Large intestine (tissue), 3 donors: ENCODE results near the gene PITPNM1. TPM values are rescaled to one million over a fixed set of nuclear protein-coding genes. Genes with fewer than 3 reads are reported as not detected.
"Not testable (repeated sequence)": the region's sequence is repeated elsewhere in the genome, so short reads cannot be mapped to it uniquely, and the experiment has no call there.

Experiments used
- DNase-seq, 2 donors: peaks; one replicate each; pipeline versions ENCODE4 v3.0.0 to v3.0.0-alpha.2; 2013
- H3K27ac ChIP-seq: one replicate; pipeline ENCODE4 v1.5.1; 2013; ENCODE audit warnings: low read length
- H3K27me3 ChIP-seq: 2 replicates; pipeline ENCODE4 v1.6.1; 2013; ENCODE audit warnings: low read length; ENCODE audit not compliant: control insufficient read depth, insufficient read depth
- H3K36me3 ChIP-seq: 2 replicates; pipeline ENCODE4 v1.6.1; 2013; ENCODE audit warnings: low read length; ENCODE audit not compliant: control insufficient read depth, insufficient read depth
- H3K4me1 ChIP-seq: one replicate; pipeline ENCODE4 v1.6.1; 2013; ENCODE audit warnings: low read length; ENCODE audit not compliant: control insufficient read depth, insufficient read depth
- H3K4me3 ChIP-seq: one replicate; pipeline ENCODE4 v1.5.1; 2013; ENCODE audit warnings: low read length
- H3K9me3 ChIP-seq: one replicate; pipeline ENCODE4 v1.6.1; 2013; ENCODE audit warnings: mild to moderate bottlenecking, low read depth, low read length, moderate library complexity; ENCODE audit not compliant: control insufficient read depth
- WGBS: methylation state at CpG from one replicate; pipeline ENCODE4 v1.1.5; 2013; ENCODE audit warnings: low lambda C conversion rate; ENCODE audit not compliant: insufficient coverage; 5-methylcytosine and 5-hydroxymethylcytosine counted together
- polyA plus RNA-seq: library from polyadenylated mRNA; unstranded; fragments of 120-200 nt; gene quantifications from one replicate; pipeline ENCODE4 v1.2.1, GENCODE V29; 2013

The PITPNM1 gene
- polyA plus RNA-seq, 1 donor = 54.1 TPM

GRCh38 chr11:67514116-67514515 lies 9.0 kb upstream of the PITPNM1 start:
- Histone ChIP-seq H3K4me1 (peaks cover 21% of the 10 kb centered on the region), H3K9me3 (no peaks in the 10 kb centered on the region), H3K4me3 (no peak overlapping the region), H3K27me3 (no peaks in the 10 kb centered on the region), H3K27ac (no peak overlapping the region), H3K36me3 (no peaks in the 10 kb centered on the region)
- 100% methylated on average over 2 of the region's 7 CpGs for WGBS
- DNase-seq = no peak

GRCh38 chr11:67511558-67511957 lies 6.4 kb upstream of the PITPNM1 start:
- no CpG with 5 or more reads among the region's 4 CpGs for WGBS
- H3K27ac ChIP-seq, DNase-seq, H3K36me3 ChIP-seq, H3K9me3 ChIP-seq, H3K4me3 ChIP-seq, H3K27me3 ChIP-seq: not testable (repeated sequence)
- H3K4me1 ChIP-seq = peaks cover 37% of the 10 kb centered on the region

DNA sequence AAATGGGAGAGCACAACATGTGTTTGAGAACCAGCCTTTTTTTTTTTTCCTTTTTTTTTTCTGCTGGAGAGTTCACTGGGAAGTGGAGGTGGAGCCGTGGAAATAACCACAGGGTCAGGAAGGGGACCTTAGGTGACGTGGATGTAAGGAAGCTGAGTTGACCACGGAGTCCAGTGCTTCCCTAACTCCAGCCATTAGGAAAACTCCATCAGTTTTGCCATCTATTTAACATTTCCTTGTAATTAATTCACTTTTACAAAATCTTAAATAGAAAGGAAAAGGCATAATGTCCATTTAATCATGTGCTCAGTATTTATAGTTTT lies 4.8 kb upstream of the PITPNM1 start:
- no peaks in the 10 kb centered on the region for H3K27me3 ChIP-seq
- H3K4me1 ChIP-seq = peaks cover 50% of the 10 kb centered on the region
- no peak overlapping the region for H3K4me3 ChIP-seq
- WGBS = 40% methylated on average over 2 of the region's 3 CpGs
- H3K27ac ChIP-seq = peak overlapping the region; percentile 76
- peak in 1 of 2 donors; percentile 23 for DNase-seq
- H3K9me3 ChIP-seq = no peaks in the 10 kb centered on the region
- H3K36me3 ChIP-seq = peaks cover 8% of the 10 kb centered on the region

DNA sequence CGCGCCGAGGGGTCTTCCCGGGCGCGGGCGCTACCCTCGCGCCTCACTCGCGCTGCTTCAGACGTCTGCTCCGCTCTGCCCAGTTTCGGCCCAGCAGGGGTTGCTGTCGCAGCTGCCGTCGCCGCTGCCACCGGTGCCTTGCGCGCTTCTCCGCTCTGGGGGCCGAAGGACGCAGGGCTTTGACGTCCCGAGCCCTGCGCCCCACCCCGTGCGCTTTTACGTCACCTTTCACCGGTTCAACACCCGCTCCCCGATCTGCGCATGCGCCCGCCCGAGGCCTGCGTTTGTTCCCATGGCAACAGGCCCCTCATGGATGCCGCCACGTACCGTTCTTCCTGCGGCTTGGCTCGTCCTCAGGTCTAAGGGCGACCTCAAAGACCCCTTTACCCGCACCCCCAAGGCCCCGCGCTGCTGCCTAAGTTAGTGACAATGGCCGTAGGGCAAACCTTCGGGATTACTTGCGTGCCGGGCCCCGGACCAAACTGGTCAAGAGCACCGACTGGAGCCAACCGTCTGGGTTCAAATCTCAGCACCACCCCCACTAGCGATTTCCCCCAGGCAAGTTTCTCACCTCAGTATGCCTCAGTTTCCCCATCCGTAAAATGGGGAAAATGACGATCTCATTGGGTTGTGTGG lies 3.4 kb upstream of the PITPNM1 start:
- peak; percentile 98 to 99 for DNase-seq
- Histone ChIP-seq H3K36me3 (peaks cover 8% of the 10 kb centered on the region), H3K9me3 (no peaks in the 10 kb centered on the region), H3K27me3 (peaks cover under 1% of the 10 kb centered on the region), H3K27ac (peak overlapping the region; percentile 94), H3K4me3 (peak overlapping the region; percentile 70), H3K4me1 (peaks cover 53% of the 10 kb centered on the region)
- no CpG with 5 or more reads among the region's 57 CpGs for WGBS

DNA sequence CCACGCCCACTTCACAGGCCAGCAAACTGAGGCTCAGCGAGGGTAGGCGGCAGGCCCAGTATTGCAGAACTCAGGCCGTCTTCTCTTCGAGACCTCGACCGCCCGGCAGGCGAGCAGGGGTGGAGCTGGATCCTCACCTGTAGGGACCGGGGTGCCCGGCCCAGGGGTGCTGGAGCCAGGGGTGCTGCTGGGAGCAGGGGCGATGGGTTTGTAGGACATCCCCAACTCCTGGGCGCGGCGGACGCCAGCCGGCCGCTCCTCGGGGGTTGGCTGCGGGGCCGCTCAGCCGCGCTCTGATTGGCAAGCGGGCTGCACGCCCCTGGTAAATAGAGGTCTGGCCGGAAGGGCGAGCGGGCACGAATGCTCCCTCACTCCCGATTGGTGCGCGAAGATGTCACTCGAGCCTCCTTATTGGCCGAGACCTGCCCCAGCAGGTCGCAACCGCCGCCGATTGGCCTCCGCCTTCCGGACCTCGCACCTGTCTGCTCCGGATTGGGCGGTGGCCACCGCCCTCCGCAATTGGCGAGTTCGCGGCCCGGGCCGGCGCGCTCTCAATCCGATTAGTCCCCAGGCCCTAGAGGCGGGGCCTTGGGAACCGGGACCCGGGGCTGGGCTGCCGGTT lies 2.8 kb upstream of the PITPNM1 start, which contains the start of gene CDK2AP2:
Gene CDK2AP2, minus strand, starts transcription at position 299 of the 622 bp plus-strand sequence. Its CDS starts 80 bp downstream, at position 219.
- no CpG with 5 or more reads among the region's 57 CpGs for WGBS
- Histone ChIP-seq H3K9me3 (no peaks in the 10 kb centered on the region), H3K27ac (peak within 1 kb of the TSS; percentile 94), H3K4me1 (peaks cover 57% of the 10 kb centered on the region), H3K36me3 (peaks cover 8% of the 10 kb centered on the region), H3K27me3 (peaks cover 3% of the 10 kb centered on the region), H3K4me3 (peak within 1 kb of the TSS; percentile 70)
- DNase-seq = peak; percentile 99 to 100

GRCh38 chr11:67507242-67507863 lies 2.2 kb upstream of the PITPNM1 start:
- Histone ChIP-seq H3K36me3 (peaks cover 10% of the 10 kb centered on the region), H3K27me3 (peaks cover 3% of the 10 kb centered on the region), H3K4me3 (peak overlapping the region; percentile 70), H3K4me1 (peaks cover 57% of the 10 kb centered on the region), H3K9me3 (no peaks in the 10 kb centered on the region), H3K27ac (peak overlapping the region; percentile 94)
- DNase-seq = peak; percentile 25 to 68
- no CpG with 5 or more reads among the region's 33 CpGs for WGBS

- Histone ChIP-seq H3K4me1 (peaks cover 57% of the 10 kb centered on the region), H3K27me3 (peaks cover 3% of the 10 kb centered on the region), H3K4me3 (peak overlapping the region; percentile 70), H3K9me3 (no peaks in the 10 kb centered on the region), H3K36me3 (peaks cover 18% of the 10 kb centered on the region), H3K27ac (peak overlapping the region; percentile 94)
- no CpG with 5 or more reads among the region's 16 CpGs for WGBS
- DNase-seq = no peak
Measured at GRCh38 chr11:67506426-67507051, 1.4 kb upstream of the PITPNM1 start.

- Histone ChIP-seq H3K4me1 (peaks cover 53% of the 10 kb centered on the region), H3K27ac (peak overlapping the region; percentile 94), H3K27me3 (peaks cover 3% of the 10 kb centered on the region), H3K4me3 (peak overlapping the region; percentile 70), H3K36me3 (peaks cover 23% of the 10 kb centered on the region), H3K9me3 (no peaks in the 10 kb centered on the region)
- peak; percentile 95 to 98 for DNase-seq
- WGBS = no CpG with 5 or more reads among the region's 17 CpGs
Measured at GRCh38 chr11:67505605-67506396, 638 bp upstream of the PITPNM1 start.

GRCh38 chr11:67504005-67504949 lies 886 bp downstream of the PITPNM1 start:
- WGBS = no CpG with 5 or more reads among the region's 101 CpGs
- Histone ChIP-seq H3K36me3 (peaks cover 34% of the 10 kb centered on the region), H3K9me3 (no peaks in the 10 kb centered on the region), H3K4me1 (peaks cover 40% of the 10 kb centered on the region), H3K4me3 (peak overlapping the region; percentile 84), H3K27me3 (peaks cover 3% of the 10 kb centered on the region), H3K27ac (peak overlapping the region; percentile 88)
- peak in 1 of 2 donors; percentile 51 for DNase-seq
